Stromal cell of bone marrow (primary cell): ENCODE results near the gene TNFAIP8.
"Not testable (repeated sequence)": the region's sequence is repeated elsewhere in the genome, so short reads cannot be mapped to it uniquely, and the experiment has no call there.

Source experiments
- DNase-seq: peaks from one replicate; pipeline ENCODE4 v3.0.0-alpha.2; 2012; ENCODE audit warnings: low read depth

Gene TNFAIP8

GRCh38 chr5:119418606-119419100 is 62.8 kb downstream of the TNFAIP8 start:
- DNase-seq: no peak

GRCh38 chr5:119420169-119420568 is 64.3 kb downstream of the TNFAIP8 start:
- DNase-seq: no peak

GRCh38 chr5:119426057-119426456 is 70.2 kb downstream of the TNFAIP8 start:
- no peak for DNase-seq

- DNase-seq: no peak
Observed at GRCh38 chr5:119427060-119427459, 71.2 kb downstream of the TNFAIP8 start.

- DNase-seq: not testable (repeated sequence)
Observed at GRCh38 chr5:119427596-119427995, 71.8 kb downstream of the TNFAIP8 start.

GRCh38 chr5:119428166-119428565 is 72.3 kb downstream of the TNFAIP8 start:
- not testable (repeated sequence) for DNase-seq

- DNase-seq: not testable (repeated sequence)
Observed at GRCh38 chr5:119428574-119428973, 72.8 kb downstream of the TNFAIP8 start.

DNA sequence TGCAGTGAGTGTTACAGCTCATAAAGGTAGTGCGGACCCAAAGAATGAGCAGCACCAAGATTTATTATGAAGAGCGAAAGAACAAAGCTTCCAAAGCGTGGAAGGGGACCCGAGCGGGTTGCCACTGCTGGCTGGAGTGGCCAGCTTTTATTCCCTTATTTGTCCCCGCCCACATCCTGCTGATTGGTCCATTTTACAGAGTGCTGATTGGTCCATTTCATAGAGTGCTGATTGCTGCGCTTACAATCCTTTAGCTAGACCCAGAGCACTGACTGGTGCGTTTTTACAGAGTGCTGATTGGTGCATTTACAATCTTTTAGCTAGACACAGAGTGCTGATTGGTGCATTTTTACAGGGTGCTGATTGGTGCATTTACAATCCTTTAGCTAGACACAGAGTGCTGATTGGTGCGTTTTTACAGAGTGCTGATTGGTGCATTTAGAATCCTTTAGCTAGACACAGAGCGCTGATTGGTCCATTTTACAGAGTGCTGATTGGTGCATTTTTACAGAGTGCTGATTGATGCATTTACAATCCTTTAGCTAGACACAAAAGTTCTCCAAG is 76.9 kb downstream of the TNFAIP8 start:
- DNase-seq: not testable (repeated sequence)

DNA sequence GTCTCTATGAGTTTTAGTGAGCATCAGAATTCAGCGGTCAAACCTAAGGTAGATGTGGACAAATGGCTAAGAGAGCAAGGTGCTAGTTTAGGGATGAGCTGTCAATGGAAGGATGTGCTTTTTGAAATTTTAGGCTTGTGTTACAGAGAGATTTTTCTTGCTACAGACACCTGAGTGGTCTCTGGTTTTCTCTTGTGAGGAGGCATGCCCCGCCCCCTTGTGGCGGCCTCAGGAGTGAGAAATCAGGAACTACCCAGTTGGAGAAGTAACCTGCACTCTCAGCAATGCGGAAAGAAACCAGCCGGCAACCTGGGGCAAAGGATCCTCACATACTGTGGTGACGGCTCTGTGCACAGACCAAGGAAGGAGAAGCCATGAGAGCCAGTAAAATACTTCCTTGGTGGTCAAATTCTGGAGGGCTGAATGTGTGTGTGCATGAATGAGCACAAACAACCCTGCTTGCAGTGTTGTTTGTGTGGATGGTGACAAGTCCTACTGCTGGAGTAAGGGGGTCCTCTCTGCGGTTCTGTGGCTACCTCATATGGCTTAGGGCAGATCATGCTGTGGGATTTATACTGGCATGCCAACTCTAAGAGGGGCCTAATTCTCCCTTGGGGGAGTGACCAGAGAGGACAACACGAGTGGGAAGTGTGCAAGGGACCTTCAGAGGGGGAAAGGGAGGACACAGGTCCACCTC is 79.8 kb downstream of the TNFAIP8 start:
- no peak for DNase-seq

DNA sequence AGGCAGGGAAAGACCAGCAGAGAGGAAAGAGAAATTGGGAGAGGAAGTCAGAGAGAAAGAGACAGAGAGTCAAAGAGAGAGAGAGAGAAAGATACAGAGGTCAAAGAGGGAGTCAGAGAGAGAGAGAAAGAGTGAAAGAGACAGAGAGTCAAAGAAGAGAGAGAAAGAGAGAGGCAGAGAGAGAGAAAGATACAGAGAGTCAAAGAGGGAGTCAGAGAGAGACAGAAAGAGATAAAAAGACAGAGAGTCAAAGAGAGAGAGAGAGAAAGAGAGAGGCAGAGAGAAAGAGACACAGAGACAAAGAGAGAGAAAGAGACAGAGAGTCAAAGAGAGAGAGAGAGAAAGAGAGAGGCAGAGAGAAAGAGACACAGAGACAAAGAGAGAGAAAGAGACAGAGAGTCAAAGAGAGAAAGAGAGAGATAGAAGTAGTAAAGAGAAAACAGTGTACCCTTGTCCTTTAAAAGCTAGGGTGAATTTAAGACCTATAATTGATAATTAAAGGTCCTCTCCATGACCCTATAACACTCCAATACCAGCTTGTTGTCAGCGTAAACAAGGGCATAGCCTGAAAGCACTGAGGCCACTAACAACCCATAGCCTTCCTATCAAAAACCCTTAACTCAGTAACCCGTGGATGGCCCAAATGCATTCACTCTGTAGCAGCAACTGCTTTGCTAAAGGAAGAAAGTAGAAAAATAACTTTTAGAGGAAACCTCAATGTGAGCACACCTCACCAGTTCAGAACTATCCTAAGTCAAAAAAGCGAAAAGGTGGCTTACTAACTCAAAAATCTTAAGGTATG is 82.2 kb downstream of the TNFAIP8 start:
- DNase-seq: not testable (repeated sequence)

GRCh38 chr5:119438587-119438917 is 82.7 kb downstream of the TNFAIP8 start:
- not testable (repeated sequence) for DNase-seq

GRCh38 chr5:119439140-119439631 is 83.4 kb downstream of the TNFAIP8 start:
- no peak for DNase-seq

GRCh38 chr5:119439632-119440031 is 83.8 kb downstream of the TNFAIP8 start:
- DNase-seq: not testable (repeated sequence)

- not testable (repeated sequence) for DNase-seq
Observed at GRCh38 chr5:119444643-119445042, 88.8 kb downstream of the TNFAIP8 start.

GRCh38 chr5:119445544-119445943 is 89.7 kb downstream of the TNFAIP8 start:
- DNase-seq: no peak
